Activated CD4-positive, CD25-positive, alpha-beta regulatory T cell treated with anti-CD3 and anti-CD28 coated beads, Interleukin-2, amount 50 U/mL, for 24 hours (primary cell): ENCODE data around the gene ART1.
A peak's percentile ranks its signal among the peaks of the same experiment; 100 is the strongest.
"Not testable (repeated sequence)": the region's sequence is repeated elsewhere in the genome, so short reads cannot be mapped to it uniquely, and the experiment has no call there.

Experiments used
- ATAC-seq, 2 donors: fragments of 150-1000 bp; cut with Tn5 transposase; one replicate each; pipeline ENCODE4 v1.10.0; 2021; ENCODE audit warnings: mild to moderate bottlenecking in 1 of 2, moderate library complexity in 1 of 2

The ART1 gene

GRCh38 chr11:3635641-3636375 is 9.1 kb upstream of the ART1 start:
- ATAC-seq, result no peak

- ATAC-seq, result no peak
Observed at GRCh38 chr11:3637201-3637600, 7.7 kb upstream of the ART1 start.

GRCh38 chr11:3638513-3638912 is 6.4 kb upstream of the ART1 start:
- ATAC-seq, result no peak

GRCh38 chr11:3639841-3640240 is 5.1 kb upstream of the ART1 start:
- no peak for ATAC-seq

- ATAC-seq, result no peak
Observed at GRCh38 chr11:3641191-3641590, 3.7 kb upstream of the ART1 start.

- ATAC-seq, result no peak
Observed at GRCh38 chr11:3641701-3642070, 3.2 kb upstream of the ART1 start, which contains the start of gene ART5. Gene ART5 (minus strand): TSS chr11:3641992. CDS start chr11:3641862, 130 bp downstream.

GRCh38 chr11:3642071-3642951 is 2.6 kb upstream of the ART1 start:
- ATAC-seq, result peak; percentile 80 to 88

- ATAC-seq, result not testable (repeated sequence)
Observed at GRCh38 chr11:3643102-3643546, 1.8 kb upstream of the ART1 start.

GRCh38 chr11:3645552-3645951 is 624 bp downstream of the ART1 start:
- no peak for ATAC-seq

GRCh38 chr11:3648843-3649242 is 3.9 kb downstream of the ART1 start:
- not testable (repeated sequence) for ATAC-seq

GRCh38 chr11:3649374-3649773 is 4.4 kb downstream of the ART1 start:
- not testable (repeated sequence) for ATAC-seq

- not testable (repeated sequence) for ATAC-seq
Observed at GRCh38 chr11:3652514-3652913, 7.6 kb downstream of the ART1 start.

GRCh38 chr11:3655547-3655946 is 10.6 kb downstream of the ART1 start:
- no peak for ATAC-seq

GRCh38 chr11:3657331-3657730 is 12.4 kb downstream of the ART1 start:
- ATAC-seq, result not testable (repeated sequence)

- ATAC-seq, result no peak
Observed at GRCh38 chr11:3658252-3658651, 13.3 kb downstream of the ART1 start.

- no peak for ATAC-seq
Observed at GRCh38 chr11:3659595-3660515, 14.9 kb downstream of the ART1 start.

GRCh38 chr11:3660960-3661359 is 16.0 kb downstream of the ART1 start:
- no peak for ATAC-seq

- no peak for ATAC-seq
Observed at GRCh38 chr11:3662856-3663255, 17.9 kb downstream of the ART1 start.

GRCh38 chr11:3664032-3664630 is 19.2 kb downstream of the ART1 start:
- ATAC-seq, result no peak

GRCh38 chr11:3665336-3666022 is 20.6 kb downstream of the ART1 start:
- no peak for ATAC-seq

- no peak for ATAC-seq
Observed at GRCh38 chr11:3666023-3666530, 21.1 kb downstream of the ART1 start.
